MM.1S (cell line): Measurements from ENCODE around the gene RDH13.

Source experiments
- DNase-seq: peaks from one replicate; pipeline ENCODE4 v3.0.0-alpha.2; 2015
- H2AFZ ChIP-seq: fragments of 300-600 bp; sonication (generic); 2 replicates; pipeline ENCODE4 v1.6.0; 2016; ENCODE audit warnings: antibody characterized with exemption, low read length
- H3F3A ChIP-seq: fragments of 300-600 bp; sonication (generic); 2 replicates; pipeline ENCODE4 v1.6.1; 2016; ENCODE audit warnings: mild to moderate bottlenecking, antibody characterized with exemption, low read length, moderate library complexity, mixed read lengths; ENCODE audit not compliant: insufficient read depth
- H3K27ac ChIP-seq: fragments of 300-600 bp; sonication (generic); 2 replicates; pipeline ENCODE4 v1.5.1; 2016; ENCODE audit warnings: mild to moderate bottlenecking, low read length
- H3K27me3 ChIP-seq: fragments of 300-600 bp; sonication (generic); replicated peaks from 2 replicates; pipeline ENCODE4 v1.6.0; 2016; ENCODE audit warnings: low read length; ENCODE audit not compliant: insufficient read depth
- H3K36me3 ChIP-seq: fragments of 300-600 bp; sonication (generic); replicated peaks from 2 replicates; pipeline ENCODE4 v1.6.1; 2016; ENCODE audit warnings: mild to moderate bottlenecking, low read length, mixed read lengths; ENCODE audit not compliant: insufficient read depth
- H3K4me1 ChIP-seq: fragments of 300-600 bp; sonication (generic); 2 replicates; pipeline ENCODE4 v1.6.1; 2016; ENCODE audit warnings: low read length, mixed read lengths
- H3K4me2 ChIP-seq: fragments of 300-600 bp; sonication (generic); 2 replicates; pipeline ENCODE4 v1.6.0; 2016; ENCODE audit warnings: low read depth, low read length
- H3K4me3 ChIP-seq: fragments of 300-600 bp; sonication (generic); 2 replicates; pipeline ENCODE4 v1.5.1; 2016; ENCODE audit warnings: low read length, mixed read lengths
- H3K79me2 ChIP-seq: fragments of 300-600 bp; sonication (generic); 2 replicates; pipeline ENCODE4 v1.6.1; 2016; ENCODE audit warnings: mixed run types, low read length, mixed read lengths
- H3K9ac ChIP-seq: fragments of 300-600 bp; sonication (generic); 2 replicates; pipeline ENCODE4 v1.6.1; 2016; ENCODE audit warnings: low read length, mixed read lengths
- H3K9me2 ChIP-seq: fragments of 300-600 bp; sonication (generic); replicated peaks from 2 replicates; pipeline ENCODE4 v1.6.1; 2016; ENCODE audit warnings: mild to moderate bottlenecking, low read length, mixed read lengths; ENCODE audit not compliant: insufficient read depth
- H3K9me3 ChIP-seq: fragments of 300-600 bp; sonication (generic); replicated peaks from 2 replicates; pipeline ENCODE4 v1.6.1; 2016; ENCODE audit warnings: mild to moderate bottlenecking, low read length, mixed read lengths; ENCODE audit not compliant: insufficient read depth
- H4K20me1 ChIP-seq: fragments of 300-600 bp; sonication (generic); 2 replicates; pipeline ENCODE4 v1.6.1; 2016; ENCODE audit warnings: mild to moderate bottlenecking, low read length, moderate library complexity, mixed read lengths; ENCODE audit not compliant: insufficient read depth
- EZH2 ChIP-seq: fragments of 300-600 bp; sonication (generic); optimal IDR thresholded peaks from 2 replicates; pipeline ENCODE3; 2017; ENCODE audit warnings: low read depth, mild to moderate bottlenecking, antibody characterized with exemption, low read length, mixed read lengths
- EZH2phosphoT487 ChIP-seq: fragments of 300-600 bp; sonication (generic); IDR thresholded peaks from 2 replicates; pipeline ENCODE4 v1.6.1; 2018; ENCODE audit warnings: antibody characterized with exemption, low read length
- TF ChIP-seq, protein P1 (sequence below): fragments of 300-600 bp; sonication (generic); IDR thresholded peaks from 2 replicates; pipeline ENCODE4 v1.5.1; 2016; ENCODE audit warnings: antibody characterized with exemption, low read length, mixed read lengths

RDH13 gene

GRCh38 chr19:55032170-55032800 is 30.7 kb downstream of the RDH13 start:
- Histone ChIP-seq H3K9ac (no peak overlapping the region), H3K4me2 (no peak overlapping the region)

DNA sequence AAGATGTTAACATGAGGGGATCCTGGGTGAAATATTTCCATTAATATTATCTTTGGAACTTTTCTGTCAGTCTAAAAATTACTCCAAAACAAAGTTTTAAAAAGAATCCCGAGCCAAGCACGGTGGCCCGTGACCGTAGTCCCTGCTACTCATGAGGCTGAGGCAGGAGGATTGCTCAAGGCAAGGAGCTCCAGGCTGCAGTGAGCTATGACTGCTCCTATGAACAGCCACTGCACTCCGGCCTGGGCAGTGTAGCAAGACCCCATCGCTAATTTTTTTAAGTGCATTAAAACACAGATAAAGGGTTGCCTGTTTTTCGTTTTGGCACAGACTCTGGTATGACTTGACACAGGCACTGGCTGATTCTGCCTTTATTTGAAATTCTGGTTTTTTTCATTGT is 31.8 kb downstream of the RDH13 start:
- Histone ChIP-seq H3F3A (0 out of 2 replicates have a peak, but pooled peaks cover 3% of the 10 kb centered on the region), H3K79me2 (peaks cover 43% of the 10 kb centered on the region), H3K9ac (no peak overlapping the region), H4K20me1 (no peaks in the 10 kb centered on the region), H3K9me2 (no peaks in the 10 kb centered on the region), H3K4me1 (no peaks in the 10 kb centered on the region), H3K36me3 (no peaks in the 10 kb centered on the region), H3K27me3 (no peaks in the 10 kb centered on the region), H3K4me3 (no peak overlapping the region), H3K9me3 (no peaks in the 10 kb centered on the region), H2AFZ (no peak overlapping the region), H3K27ac (no peak overlapping the region), H3K4me2 (no peak overlapping the region)
- TF ChIP-seq, protein P1, sequence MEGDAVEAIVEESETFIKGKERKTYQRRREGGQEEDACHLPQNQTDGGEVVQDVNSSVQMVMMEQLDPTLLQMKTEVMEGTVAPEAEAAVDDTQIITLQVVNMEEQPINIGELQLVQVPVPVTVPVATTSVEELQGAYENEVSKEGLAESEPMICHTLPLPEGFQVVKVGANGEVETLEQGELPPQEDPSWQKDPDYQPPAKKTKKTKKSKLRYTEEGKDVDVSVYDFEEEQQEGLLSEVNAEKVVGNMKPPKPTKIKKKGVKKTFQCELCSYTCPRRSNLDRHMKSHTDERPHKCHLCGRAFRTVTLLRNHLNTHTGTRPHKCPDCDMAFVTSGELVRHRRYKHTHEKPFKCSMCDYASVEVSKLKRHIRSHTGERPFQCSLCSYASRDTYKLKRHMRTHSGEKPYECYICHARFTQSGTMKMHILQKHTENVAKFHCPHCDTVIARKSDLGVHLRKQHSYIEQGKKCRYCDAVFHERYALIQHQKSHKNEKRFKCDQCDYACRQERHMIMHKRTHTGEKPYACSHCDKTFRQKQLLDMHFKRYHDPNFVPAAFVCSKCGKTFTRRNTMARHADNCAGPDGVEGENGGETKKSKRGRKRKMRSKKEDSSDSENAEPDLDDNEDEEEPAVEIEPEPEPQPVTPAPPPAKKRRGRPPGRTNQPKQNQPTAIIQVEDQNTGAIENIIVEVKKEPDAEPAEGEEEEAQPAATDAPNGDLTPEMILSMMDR: no peak
- TF ChIP-seq EZH2: no peak
- no peak for TF ChIP-seq EZH2phosphoT487
- no peak for DNase-seq

More at GRCh38 chr19:55032170-55032800, 30.7 kb downstream of the RDH13 start:
- Histone ChIP-seq H4K20me1 (no peaks in the 10 kb centered on the region), H3K9me3 (no peaks in the 10 kb centered on the region), H2AFZ (no peak overlapping the region), H3K79me2 (peaks cover 40% of the 10 kb centered on the region), H3K4me3 (no peak overlapping the region), H3K27me3 (no peaks in the 10 kb centered on the region), H3F3A (no peaks in the 10 kb centered on the region), H3K4me1 (no peaks in the 10 kb centered on the region), H3K36me3 (no peaks in the 10 kb centered on the region), H3K9me2 (no peaks in the 10 kb centered on the region), H3K27ac (no peak overlapping the region)
- DNase-seq: no peak
- TF ChIP-seq, protein P1: no peak
- TF ChIP-seq EZH2 (no peak), EZH2phosphoT487 (no peak)

GRCh38 chr19:55028757-55029156 is 34.2 kb downstream of the RDH13 start:
- Histone ChIP-seq H3K9me2 (no peaks in the 10 kb centered on the region), H3K4me3 (no peak overlapping the region), H3K27ac (no peak overlapping the region), H3K27me3 (no peaks in the 10 kb centered on the region), H3K79me2 (peaks cover 50% of the 10 kb centered on the region), H3K4me1 (no peaks in the 10 kb centered on the region), H3F3A (0 out of 2 replicates have a peak, but pooled peaks cover 5% of the 10 kb centered on the region), H3K9me3 (no peaks in the 10 kb centered on the region), H3K9ac (no peak overlapping the region), H2AFZ (no peak overlapping the region), H4K20me1 (no peaks in the 10 kb centered on the region), H3K4me2 (no peak overlapping the region), H3K36me3 (no peaks in the 10 kb centered on the region)
- no peak for DNase-seq
- TF ChIP-seq EZH2phosphoT487: no peak
- no peak for TF ChIP-seq EZH2
- TF ChIP-seq, protein P1: no peak
